SK-N-SH treated with all-trans-retinoic acid at 6 μM for 48 hours (cell line): ENCODE measurements around the gene GGTLC1.

Source experiments
- ATAC-seq: fragments of 200-7000 bp; cut with Tn5 transposase; 3 replicates; pipeline ENCODE4 v1.9.1; 2020; ENCODE audit warnings: mild to moderate bottlenecking, moderate library complexity
- ARNTL ChIP-seq: fragments of 450-650 bp; formaldehyde crosslinking; IDR thresholded peaks from 2 replicates; pipeline ENCODE4 v1.5.0; 2020; ENCODE audit warnings: low read depth, mild to moderate bottlenecking, moderate library complexity, borderline replicate concordance
- BACH2 ChIP-seq: fragments of 250-450 bp; sonication (Bioruptor Pico); IDR thresholded peaks from 2 replicates; pipeline ENCODE4 v1.9.0; 2021; ENCODE audit warnings: mild to moderate bottlenecking, borderline replicate concordance
- CREB5 ChIP-seq: fragments of 250-450 bp; sonication (Bioruptor Pico); IDR thresholded peaks from 2 replicates; pipeline ENCODE4 v1.5.1; 2020; ENCODE audit warnings: low read depth, mild to moderate bottlenecking, moderate library complexity
- CSDC2 ChIP-seq: fragments of 250-450 bp; sonication (Bioruptor Pico); IDR thresholded peaks from 2 replicates; pipeline ENCODE4 v1.5.0; 2020; ENCODE audit warnings: mild to moderate bottlenecking, moderate library complexity
- CSRNP3 ChIP-seq: fragments of 250-450 bp; sonication (Bioruptor Pico); IDR thresholded peaks from 2 replicates; pipeline ENCODE4 v1.5.1; 2021; ENCODE audit warnings: mild to moderate bottlenecking, moderate library complexity
- ESRRG ChIP-seq: fragments of 250-450 bp; sonication (Bioruptor Pico); IDR thresholded peaks from 2 replicates; pipeline ENCODE4 v1.6.1; 2021; ENCODE audit warnings: mild to moderate bottlenecking
- GLIS3 ChIP-seq: fragments of 250-450 bp; sonication (Bioruptor Pico); IDR thresholded peaks from 2 replicates; pipeline ENCODE4 v1.5.0; 2020; ENCODE audit warnings: mild to moderate bottlenecking, moderate library complexity
- ISL1 ChIP-seq: fragments of 250-450 bp; sonication (Bioruptor Pico); IDR thresholded peaks from 2 replicates; pipeline ENCODE4 v2.1.2; 2022; ENCODE audit warnings: mild to moderate bottlenecking, moderate library complexity
- OSR1 ChIP-seq: fragments of 250-450 bp; sonication (Bioruptor Pico); IDR thresholded peaks from 2 replicates; pipeline ENCODE4 v1.8.0; 2022; ENCODE audit warnings: moderate library complexity, mild to moderate bottlenecking, inconsistent platforms
- PATZ1 ChIP-seq: fragments of 250-450 bp; sonication (Bioruptor Pico); IDR thresholded peaks from 2 replicates; pipeline ENCODE4 v1.8.0; 2020; ENCODE audit warnings: mild to moderate bottlenecking, moderate library complexity, borderline replicate concordance
- PPARA ChIP-seq: fragments of 250-450 bp; sonication (Bioruptor Pico); IDR thresholded peaks from 2 replicates; pipeline ENCODE4 v1.5.0; 2020; ENCODE audit warnings: mild to moderate bottlenecking, borderline replicate concordance
- SNAI2 ChIP-seq: fragments of 250-450 bp; sonication (Bioruptor Pico); IDR thresholded peaks from 2 replicates; pipeline ENCODE4 v1.5.0; 2020; ENCODE audit warnings: mild to moderate bottlenecking, moderate library complexity
- TOX ChIP-seq: fragments of 250-450 bp; sonication (Bioruptor Pico); IDR thresholded peaks from 2 replicates; pipeline ENCODE4 v1.8.0; 2021; ENCODE audit warnings: mild to moderate bottlenecking, moderate library complexity, borderline replicate concordance
- ZC3H10 ChIP-seq: fragments of 250-450 bp; sonication (Bioruptor Pico); IDR thresholded peaks from 2 replicates; pipeline ENCODE4 v1.5.1; 2021; ENCODE audit warnings: mild to moderate bottlenecking, moderate library complexity
- ZFP3 ChIP-seq: fragments of 250-450 bp; sonication (Bioruptor Pico); IDR thresholded peaks from 2 replicates; pipeline ENCODE4 v1.5.0; 2020; ENCODE audit warnings: mild to moderate bottlenecking, moderate library complexity
- ZFP30 ChIP-seq: fragments of 450-650 bp; formaldehyde crosslinking; IDR thresholded peaks from 2 replicates; pipeline ENCODE4 v1.5.0; 2022; ENCODE audit warnings: mild to moderate bottlenecking, moderate library complexity
- ZNF565 ChIP-seq: fragments of 450-650 bp; formaldehyde crosslinking; conservative IDR thresholded peaks from 2 replicates; pipeline ENCODE4 v1.5.0; 2020; ENCODE audit warnings: low read depth, mild to moderate bottlenecking, moderate library complexity
- ZNF70 ChIP-seq: fragments of 450-650 bp; formaldehyde crosslinking; IDR thresholded peaks from 2 replicates; pipeline ENCODE4 v1.5.0; 2020; ENCODE audit warnings: mild to moderate bottlenecking, moderate library complexity
- ZNF8 ChIP-seq: fragments of 450-650 bp; formaldehyde crosslinking; IDR thresholded peaks from 2 replicates; pipeline ENCODE4 v1.5.0; 2020; ENCODE audit warnings: mild to moderate bottlenecking, moderate library complexity
- TF ChIP-seq, protein P1 (sequence below): fragments of 250-450 bp; sonication (Bioruptor Pico); IDR thresholded peaks from 2 replicates; pipeline ENCODE4 v1.5.0; 2020; ENCODE audit warnings: mild to moderate bottlenecking, moderate library complexity
- TF ChIP-seq, protein P2 (sequence below): fragments of 250-450 bp; sonication (Bioruptor Pico); IDR thresholded peaks from 2 replicates; pipeline ENCODE4 v1.8.0; 2021; ENCODE audit warnings: low read depth, mild to moderate bottlenecking, moderate library complexity, borderline replicate concordance

The GGTLC1 gene

GRCh38 chr20:24016607-24017457, 28.3 kb upstream of the GGTLC1 start:
- no peak for TF ChIP-seq ISL1 (CRISPR knock-in tag)
- no peak for TF ChIP-seq TOX (CRISPR knock-in tag)
- no peak for TF ChIP-seq ZFP30 (CRISPR knock-in tag)
- no peak for TF ChIP-seq OSR1

DNA sequence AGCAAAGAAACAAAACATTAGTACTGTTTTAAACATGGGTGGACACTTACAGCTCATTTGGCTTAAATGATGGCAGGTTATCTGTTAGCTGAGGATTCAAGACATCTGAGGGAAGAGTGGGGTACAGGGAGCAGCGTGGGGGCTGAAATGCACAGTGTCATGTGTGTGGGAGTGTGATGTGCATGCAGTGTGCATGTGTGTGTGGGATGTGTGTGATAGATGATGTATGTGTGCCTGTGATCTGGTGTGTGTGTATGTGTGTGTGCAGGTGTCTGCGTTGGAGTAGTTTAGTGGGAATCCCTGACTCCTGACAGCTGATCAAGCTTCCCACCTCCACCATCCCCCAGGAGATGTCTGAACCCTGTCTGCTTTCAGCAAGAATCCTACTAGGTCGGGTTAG, 25.4 kb upstream of the GGTLC1 start:
- TF ChIP-seq OSR1 (no peak), ZFP3 (CRISPR knock-in tag) (no peak)
- no peak for ATAC-seq

More at GRCh38 chr20:24016607-24017457, 28.3 kb upstream of the GGTLC1 start:
- ATAC-seq, result no peak

DNA sequence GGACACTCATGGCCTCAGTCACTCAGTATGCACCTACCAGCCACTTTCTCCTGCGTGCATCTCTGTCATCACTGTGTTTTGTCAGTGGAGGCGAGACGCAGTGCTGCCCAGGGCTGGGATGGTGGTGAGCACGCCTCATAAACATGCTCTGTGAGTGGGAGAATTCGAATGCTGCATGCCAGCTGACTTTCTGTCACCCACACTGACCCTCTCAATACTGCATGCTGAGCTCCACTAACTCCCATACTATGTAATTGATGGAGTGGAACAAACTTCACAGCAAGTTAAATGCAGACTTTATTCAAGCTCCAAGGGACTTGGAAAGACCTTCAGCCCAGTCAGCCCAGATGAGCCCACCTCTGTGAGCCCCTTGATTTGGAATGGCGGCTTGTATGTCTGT, 22.7 kb upstream of the GGTLC1 start:
- no peak for TF ChIP-seq ZNF565 (CRISPR knock-in tag)
- no peak for TF ChIP-seq CREB5 (CRISPR knock-in tag)
- no peak for TF ChIP-seq ZNF70 (CRISPR knock-in tag)
- no peak for TF ChIP-seq ISL1 (CRISPR knock-in tag)
- TF ChIP-seq, protein P1, sequence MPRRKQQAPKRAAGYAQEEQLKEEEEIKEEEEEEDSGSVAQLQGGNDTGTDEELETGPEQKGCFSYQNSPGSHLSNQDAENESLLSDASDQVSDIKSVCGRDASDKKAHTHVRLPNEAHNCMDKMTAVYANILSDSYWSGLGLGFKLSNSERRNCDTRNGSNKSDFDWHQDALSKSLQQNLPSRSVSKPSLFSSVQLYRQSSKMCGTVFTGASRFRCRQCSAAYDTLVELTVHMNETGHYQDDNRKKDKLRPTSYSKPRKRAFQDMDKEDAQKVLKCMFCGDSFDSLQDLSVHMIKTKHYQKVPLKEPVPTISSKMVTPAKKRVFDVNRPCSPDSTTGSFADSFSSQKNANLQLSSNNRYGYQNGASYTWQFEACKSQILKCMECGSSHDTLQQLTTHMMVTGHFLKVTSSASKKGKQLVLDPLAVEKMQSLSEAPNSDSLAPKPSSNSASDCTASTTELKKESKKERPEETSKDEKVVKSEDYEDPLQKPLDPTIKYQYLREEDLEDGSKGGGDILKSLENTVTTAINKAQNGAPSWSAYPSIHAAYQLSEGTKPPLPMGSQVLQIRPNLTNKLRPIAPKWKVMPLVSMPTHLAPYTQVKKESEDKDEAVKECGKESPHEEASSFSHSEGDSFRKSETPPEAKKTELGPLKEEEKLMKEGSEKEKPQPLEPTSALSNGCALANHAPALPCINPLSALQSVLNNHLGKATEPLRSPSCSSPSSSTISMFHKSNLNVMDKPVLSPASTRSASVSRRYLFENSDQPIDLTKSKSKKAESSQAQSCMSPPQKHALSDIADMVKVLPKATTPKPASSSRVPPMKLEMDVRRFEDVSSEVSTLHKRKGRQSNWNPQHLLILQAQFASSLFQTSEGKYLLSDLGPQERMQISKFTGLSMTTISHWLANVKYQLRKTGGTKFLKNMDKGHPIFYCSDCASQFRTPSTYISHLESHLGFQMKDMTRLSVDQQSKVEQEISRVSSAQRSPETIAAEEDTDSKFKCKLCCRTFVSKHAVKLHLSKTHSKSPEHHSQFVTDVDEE, result no peak
- TF ChIP-seq BACH2, result no peak
- TF ChIP-seq ARNTL, result no peak
- no peak for TF ChIP-seq CSRNP3 (CRISPR knock-in tag)
- TF ChIP-seq GLIS3 (CRISPR knock-in tag), result no peak
- no peak for TF ChIP-seq ESRRG (CRISPR knock-in tag)
- TF ChIP-seq, protein P2, sequence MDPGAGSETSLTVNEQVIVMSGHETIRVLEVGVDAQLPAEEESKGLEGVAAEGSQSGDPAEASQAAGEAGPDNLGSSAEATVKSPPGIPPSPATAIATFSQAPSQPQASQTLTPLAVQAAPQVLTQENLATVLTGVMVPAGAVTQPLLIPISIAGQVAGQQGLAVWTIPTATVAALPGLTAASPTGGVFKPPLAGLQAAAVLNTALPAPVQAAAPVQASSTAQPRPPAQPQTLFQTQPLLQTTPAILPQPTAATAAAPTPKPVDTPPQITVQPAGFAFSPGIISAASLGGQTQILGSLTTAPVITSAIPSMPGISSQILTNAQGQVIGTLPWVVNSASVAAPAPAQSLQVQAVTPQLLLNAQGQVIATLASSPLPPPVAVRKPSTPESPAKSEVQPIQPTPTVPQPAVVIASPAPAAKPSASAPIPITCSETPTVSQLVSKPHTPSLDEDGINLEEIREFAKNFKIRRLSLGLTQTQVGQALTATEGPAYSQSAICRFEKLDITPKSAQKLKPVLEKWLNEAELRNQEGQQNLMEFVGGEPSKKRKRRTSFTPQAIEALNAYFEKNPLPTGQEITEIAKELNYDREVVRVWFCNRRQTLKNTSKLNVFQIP (CRISPR knock-in tag), result no peak
- TF ChIP-seq ZC3H10, result no peak
- TF ChIP-seq TOX (CRISPR knock-in tag), result no peak
- TF ChIP-seq OSR1, result no peak
- TF ChIP-seq ZFP3 (CRISPR knock-in tag), result no peak
- TF ChIP-seq PATZ1 (CRISPR knock-in tag), result no peak
- TF ChIP-seq CSDC2 (CRISPR knock-in tag), result no peak
- no peak for TF ChIP-seq ZNF8
- TF ChIP-seq SNAI2 (CRISPR knock-in tag), result no peak
- TF ChIP-seq PPARA (CRISPR knock-in tag), result no peak
- ATAC-seq, result no peak
